H9 (cell line): ENCODE measurements around the gene MPP7. TPM values are rescaled to one million over a fixed set of nuclear protein-coding genes. Genes with fewer than 3 reads are reported as not detected.

Source experiments
- DNase-seq: peaks from one replicate; pipeline ENCODE4 v3.0.0-alpha.2; 2017
- H2AFZ ChIP-seq: one replicate; pipeline ENCODE4 v1.6.1; 2013; ENCODE audit warnings: mild to moderate bottlenecking, low read length, control low read depth, moderate library complexity
- H2AK5ac ChIP-seq: 2 replicates; pipeline ENCODE4 v1.6.1; 2013; ENCODE audit warnings: low read length, control low read depth, mixed read lengths; ENCODE audit not compliant: insufficient read length
- H2BK120ac ChIP-seq: one replicate; pipeline ENCODE4 v1.6.1; 2013; ENCODE audit warnings: low read depth, mild to moderate bottlenecking, low read length, control low read depth, inconsistent platforms; ENCODE audit not compliant: poor library complexity, severe bottlenecking
- H2BK12ac ChIP-seq: 2 replicates; pipeline ENCODE4 v1.6.1; 2013; ENCODE audit warnings: low read length, control low read depth, mixed read lengths, low read depth; ENCODE audit not compliant: insufficient read length
- H2BK15ac ChIP-seq: 2 replicates; pipeline ENCODE4 v1.6.1; 2013; ENCODE audit warnings: low read depth, low read length, control low read depth
- H2BK20ac ChIP-seq: one replicate; pipeline ENCODE4 v1.6.1; 2013; ENCODE audit warnings: low read depth, mild to moderate bottlenecking, low read length, control low read depth, inconsistent platforms; ENCODE audit not compliant: poor library complexity, severe bottlenecking
- H2BK5ac ChIP-seq: 2 replicates; pipeline ENCODE4 v1.6.1; 2013; ENCODE audit warnings: low read length, control low read depth, mixed read lengths; ENCODE audit not compliant: insufficient read length
- H3K14ac ChIP-seq: 2 replicates; pipeline ENCODE4 v1.6.1; 2013; ENCODE audit warnings: low read length, control low read depth; ENCODE audit not compliant: insufficient read depth
- H3K18ac ChIP-seq: 2 replicates; pipeline ENCODE4 v1.6.1; 2013; ENCODE audit warnings: low read depth, mild to moderate bottlenecking, mixed read lengths, low read length, control low read depth; ENCODE audit not compliant: insufficient read length
- H3K23ac ChIP-seq: 2 replicates; pipeline ENCODE4 v1.6.1; 2013; ENCODE audit warnings: low read length, control low read depth, mixed read lengths, low read depth; ENCODE audit not compliant: insufficient read length
- H3K23me2 ChIP-seq: 2 replicates; pipeline ENCODE4 v1.6.1; 2013; ENCODE audit warnings: low read depth, mild to moderate bottlenecking, mixed read lengths, low read length, control low read depth; ENCODE audit not compliant: insufficient read length, poor library complexity, severe bottlenecking
- H3K27ac ChIP-seq: 2 replicates; pipeline ENCODE4 v1.5.1; 2013; ENCODE audit warnings: low read length, control low read depth, mixed read lengths, low read depth; ENCODE audit not compliant: insufficient read length
- H3K27me3 ChIP-seq: 2 replicates; pipeline ENCODE4 v1.6.1; 2013; ENCODE audit warnings: low read length, control low read depth, inconsistent platforms; ENCODE audit not compliant: insufficient read depth
- H3K4ac ChIP-seq: 2 replicates; pipeline ENCODE4 v1.6.1; 2013; ENCODE audit warnings: low read depth, mild to moderate bottlenecking, control low read depth, inconsistent platforms, low read length, moderate library complexity
- H3K4me1 ChIP-seq: 2 replicates; pipeline ENCODE4 v1.6.1; 2013; ENCODE audit warnings: low read length, control low read depth, inconsistent platforms; ENCODE audit not compliant: insufficient read depth
- H3K4me2 ChIP-seq: 2 replicates; pipeline ENCODE4 v1.6.1; 2013; ENCODE audit warnings: low read length, control low read depth, mixed read lengths; ENCODE audit not compliant: insufficient read length, insufficient read depth
- H3K56ac ChIP-seq: 2 replicates; pipeline ENCODE4 v1.6.1; 2013; ENCODE audit warnings: low read depth, mild to moderate bottlenecking, mixed read lengths, low read length, control low read depth; ENCODE audit not compliant: insufficient read length
- H3K79me1 ChIP-seq: 2 replicates; pipeline ENCODE4 v1.6.1; 2013; ENCODE audit warnings: low read depth, mild to moderate bottlenecking, moderate library complexity, low read length, control low read depth, inconsistent platforms; ENCODE audit not compliant: insufficient read depth, poor library complexity, severe bottlenecking
- H3K79me2 ChIP-seq: 2 replicates; pipeline ENCODE4 v1.6.1; 2013; ENCODE audit warnings: low read length, control low read depth, inconsistent platforms; ENCODE audit not compliant: insufficient read depth
- H3K9ac ChIP-seq: 2 replicates; pipeline ENCODE4 v1.6.1; 2013; ENCODE audit warnings: low read length, control low read depth, mixed read lengths; ENCODE audit not compliant: insufficient read length; ENCODE audit errors: extremely low read depth
- H3K9me3 ChIP-seq: one replicate; pipeline ENCODE4 v1.6.1; 2013; ENCODE audit warnings: low read depth, low read length, inconsistent platforms; ENCODE audit not compliant: control insufficient read depth
- H3T11ph ChIP-seq: one replicate; pipeline ENCODE4 v1.6.1; 2013; ENCODE audit warnings: mild to moderate bottlenecking, low read length, control low read depth, inconsistent platforms
- H4K20me1 ChIP-seq: one replicate; pipeline ENCODE4 v1.6.1; 2013; ENCODE audit not compliant: control insufficient read depth, insufficient read length, insufficient read depth
- H4K5ac ChIP-seq: 2 replicates; pipeline ENCODE4 v1.6.1; 2013; ENCODE audit warnings: low read depth, mild to moderate bottlenecking, mixed read lengths, low read length, control low read depth; ENCODE audit not compliant: insufficient read length
- H4K8ac ChIP-seq: replicated peaks from 2 replicates; pipeline ENCODE4 v1.6.1; 2013; ENCODE audit warnings: low read length, control low read depth, mixed read lengths, low read depth; ENCODE audit not compliant: insufficient read length
- H4K91ac ChIP-seq: 2 replicates; pipeline ENCODE4 v1.6.1; 2013; ENCODE audit warnings: low read depth, mild to moderate bottlenecking, moderate library complexity, mixed read lengths, low read length, control low read depth; ENCODE audit not compliant: insufficient read length
- H3K27ac Mint-ChIP-seq, 3 experiments: 2 replicates in 2 of 3; 3 replicates in 1 of 3; pipeline ENCODE4 v1.8.0; 2020 to 2021; ENCODE audit warnings: mixed read lengths in 3 of 3, mild to moderate bottlenecking in 1 of 3, moderate library complexity in 1 of 3
- H3K27me3 Mint-ChIP-seq: 2 replicates; pipeline ENCODE4 v1.8.0; 2021; ENCODE audit warnings: low read depth, mild to moderate bottlenecking, moderate library complexity, mixed read lengths
- H3K36me3 Mint-ChIP-seq, 3 experiments: 2 replicates in 2 of 3; 3 replicates in 1 of 3; pipeline ENCODE4 v1.8.0; 2020 to 2021; ENCODE audit warnings: low read depth in 3 of 3, mixed read lengths in 3 of 3; ENCODE audit not compliant: insufficient read depth in 1 of 3
- H3K4me1 Mint-ChIP-seq, 2 experiments: 2 replicates each; pipeline ENCODE4 v1.8.0; 2020; ENCODE audit warnings: mixed read lengths in 2 of 2
- H3K4me3 Mint-ChIP-seq, 2 experiments: 2 replicates in 1 of 2; 3 replicates in 1 of 2; pipeline ENCODE4 v1.8.0; 2020 to 2021; ENCODE audit warnings: mild to moderate bottlenecking in 2 of 2, mixed read lengths in 2 of 2, moderate library complexity in 1 of 2
- H3K9me3 Mint-ChIP-seq, 2 experiments: 2 replicates in 1 of 2; 3 replicates in 1 of 2; pipeline ENCODE4 v1.8.0; 2020; ENCODE audit warnings: mild to moderate bottlenecking in 2 of 2, mixed read lengths in 2 of 2, moderate library complexity in 1 of 2
- WGBS: extraction: QIAGEN DNeasy Blood & Tissue Kit; methylation state at CpG from one replicate; pipeline ENCODE4 v1.1.7; 2013; ENCODE audit warnings: missing lambda C conversion rate, low lambda C conversion rate, mixed read lengths; ENCODE audit not compliant: insufficient read length; ENCODE audit errors: extremely low coverage; 5-methylcytosine and 5-hydroxymethylcytosine counted together
- total RNA-seq: library from RNA; stranded (reverse); gene quantifications from 2 replicates; pipeline ENCODE4 v1.2.1, GENCODE V29; 2021
- TF ChIP-seq, protein P1 (sequence below): fragments of 200-600 bp; sonication (generic); conservative IDR thresholded peaks from 3 replicates; pipeline ENCODE4 v1.8.0; 2021; ENCODE audit warnings: antibody characterized with exemption, mild to moderate bottlenecking

MPP7 gene
- total RNA-seq, 1 experiment from 2014 or later = 6.9 TPM

DNA sequence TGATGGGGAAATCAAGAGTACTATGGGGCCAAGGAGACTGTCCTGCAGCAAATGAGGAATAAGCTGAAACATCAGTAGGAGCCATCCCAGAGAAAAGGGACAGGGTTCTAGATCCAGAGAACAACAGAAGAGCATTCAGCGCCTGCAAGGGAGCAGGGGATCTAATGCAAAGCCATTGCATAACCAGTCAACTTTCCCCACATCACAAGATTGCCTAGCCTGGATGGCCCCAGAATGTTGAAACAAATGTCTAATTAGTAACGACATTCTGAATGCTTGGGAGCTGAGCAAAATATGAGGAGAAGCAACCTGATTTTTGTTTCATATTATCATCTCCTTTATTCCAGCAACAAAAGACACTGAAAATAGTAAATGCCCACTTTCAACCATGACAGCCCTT, 2.7 kb upstream of the MPP7 start:
- peaks cover 16 to 19% of the 10 kb centered on the region in 2 experiments for H3K4me1 Mint-ChIP-seq
- Histone ChIP-seq H2BK120ac (no peak overlapping the region), H3K9me3 (no peaks in the 10 kb centered on the region), H3K23me2 (peaks cover 6% of the 10 kb centered on the region), H2BK15ac (no peak overlapping the region), H3K9ac (no peak overlapping the region), H3K56ac (no peak overlapping the region), H4K8ac (no peak overlapping the region), H2BK5ac (no peak overlapping the region), H4K91ac (no peak overlapping the region), H4K5ac (no peak overlapping the region), H3K14ac (no peak overlapping the region), H3K27ac (no peak overlapping the region), H3K18ac (no peak overlapping the region), H3K23ac (no peak overlapping the region), H3K79me1 (no peaks in the 10 kb centered on the region), H2AK5ac (no peak overlapping the region), H3K4ac (no peak overlapping the region), H2AFZ (no peak overlapping the region), H3K27me3 (no peaks in the 10 kb centered on the region), H3K4me1 (no peaks in the 10 kb centered on the region), H3T11ph (no peak overlapping the region), H2BK12ac (no peak overlapping the region), H3K79me2 (no peaks in the 10 kb centered on the region), H2BK20ac (no peak overlapping the region), H3K4me2 (no peak overlapping the region), H4K20me1 (no peaks in the 10 kb centered on the region)
- H3K4me3 Mint-ChIP-seq = no peak overlapping the region
- H3K27me3 Mint-ChIP-seq = peaks cover 57% of the 10 kb centered on the region
- no peaks in the 10 kb centered on the region; a peak in 1 of 7 replicates for H3K36me3 Mint-ChIP-seq
- no peak for DNase-seq
- TF ChIP-seq, protein P1, sequence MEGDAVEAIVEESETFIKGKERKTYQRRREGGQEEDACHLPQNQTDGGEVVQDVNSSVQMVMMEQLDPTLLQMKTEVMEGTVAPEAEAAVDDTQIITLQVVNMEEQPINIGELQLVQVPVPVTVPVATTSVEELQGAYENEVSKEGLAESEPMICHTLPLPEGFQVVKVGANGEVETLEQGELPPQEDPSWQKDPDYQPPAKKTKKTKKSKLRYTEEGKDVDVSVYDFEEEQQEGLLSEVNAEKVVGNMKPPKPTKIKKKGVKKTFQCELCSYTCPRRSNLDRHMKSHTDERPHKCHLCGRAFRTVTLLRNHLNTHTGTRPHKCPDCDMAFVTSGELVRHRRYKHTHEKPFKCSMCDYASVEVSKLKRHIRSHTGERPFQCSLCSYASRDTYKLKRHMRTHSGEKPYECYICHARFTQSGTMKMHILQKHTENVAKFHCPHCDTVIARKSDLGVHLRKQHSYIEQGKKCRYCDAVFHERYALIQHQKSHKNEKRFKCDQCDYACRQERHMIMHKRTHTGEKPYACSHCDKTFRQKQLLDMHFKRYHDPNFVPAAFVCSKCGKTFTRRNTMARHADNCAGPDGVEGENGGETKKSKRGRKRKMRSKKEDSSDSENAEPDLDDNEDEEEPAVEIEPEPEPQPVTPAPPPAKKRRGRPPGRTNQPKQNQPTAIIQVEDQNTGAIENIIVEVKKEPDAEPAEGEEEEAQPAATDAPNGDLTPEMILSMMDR = no peak
- no peak overlapping the region for H3K27ac Mint-ChIP-seq
- no CpG with 5 or more reads among the region's 2 CpGs for WGBS
- H3K9me3 Mint-ChIP-seq = no peaks in the 10 kb centered on the region
